GM21825 (cell line): ENCODE measurements around the gene ZAR1L.

ENCODE experiments used
- ATAC-seq: cut with Tn5 transposase; IDR thresholded peaks from one replicate; pipeline ENCODE4 v1.9.1; 2021; ENCODE audit warnings: mild to moderate bottlenecking, moderate library complexity; ENCODE audit not compliant: unreplicated experiment

ZAR1L gene

DNA sequence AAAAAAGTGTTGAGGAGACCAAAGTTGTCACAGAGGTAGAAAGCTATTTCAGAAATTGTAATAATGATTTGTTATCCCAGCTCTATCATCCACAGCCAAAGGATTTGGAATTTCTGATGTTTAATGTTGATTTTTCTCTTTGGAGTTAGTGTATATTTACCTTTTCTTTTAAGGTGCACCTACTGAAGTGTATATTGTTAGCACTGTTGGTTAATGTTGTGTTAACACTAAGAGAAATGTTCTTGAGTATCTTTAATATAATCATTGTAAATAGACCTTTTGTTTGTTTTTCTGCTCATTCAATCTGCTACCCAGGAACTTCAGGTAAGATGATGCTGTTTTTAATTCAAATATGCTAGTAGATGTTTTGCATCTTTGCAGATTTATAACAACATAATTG lies 57.5 kb downstream of the ZAR1L start:
- ATAC-seq, result no peak

DNA sequence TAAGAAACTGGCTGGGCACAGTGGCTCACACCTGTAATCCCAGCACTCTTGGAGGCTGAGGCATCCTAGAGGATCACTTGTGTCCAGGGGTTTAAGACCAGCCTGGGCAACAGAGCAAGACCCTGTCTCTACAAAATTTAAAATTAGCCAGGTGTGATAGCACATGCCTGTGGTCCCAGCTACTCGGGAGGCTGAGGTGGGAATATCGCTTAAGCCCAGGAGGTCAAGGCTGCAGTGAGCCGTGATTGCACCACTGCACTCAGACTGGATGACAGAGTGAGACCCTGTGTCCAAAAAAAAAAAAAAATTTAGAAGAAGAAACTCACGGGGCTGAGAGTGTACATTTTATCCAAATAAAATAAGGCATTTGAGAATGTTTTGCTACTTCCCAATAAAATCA lies 58.9 kb downstream of the ZAR1L start:
- ATAC-seq, result no peak

DNA sequence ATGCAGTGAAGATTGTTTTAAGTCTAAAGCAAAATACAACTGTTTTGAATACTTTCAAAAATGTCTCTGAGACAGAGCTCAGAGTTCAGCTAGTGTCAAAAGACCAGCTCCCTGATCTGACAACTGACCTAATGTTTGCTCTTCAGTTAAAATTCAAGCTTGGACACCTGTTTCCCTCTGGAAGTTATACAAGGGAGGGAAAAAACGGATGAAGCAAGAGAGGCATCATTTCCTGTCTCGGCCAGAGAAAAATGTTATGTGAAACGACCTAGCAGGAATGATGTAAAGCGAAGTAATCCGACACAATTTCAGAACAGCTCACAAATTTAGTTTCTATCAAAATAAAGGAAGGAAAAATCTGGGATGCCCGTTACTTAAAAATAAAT lies 59.4 kb downstream of the ZAR1L start:
- no peak for ATAC-seq

DNA sequence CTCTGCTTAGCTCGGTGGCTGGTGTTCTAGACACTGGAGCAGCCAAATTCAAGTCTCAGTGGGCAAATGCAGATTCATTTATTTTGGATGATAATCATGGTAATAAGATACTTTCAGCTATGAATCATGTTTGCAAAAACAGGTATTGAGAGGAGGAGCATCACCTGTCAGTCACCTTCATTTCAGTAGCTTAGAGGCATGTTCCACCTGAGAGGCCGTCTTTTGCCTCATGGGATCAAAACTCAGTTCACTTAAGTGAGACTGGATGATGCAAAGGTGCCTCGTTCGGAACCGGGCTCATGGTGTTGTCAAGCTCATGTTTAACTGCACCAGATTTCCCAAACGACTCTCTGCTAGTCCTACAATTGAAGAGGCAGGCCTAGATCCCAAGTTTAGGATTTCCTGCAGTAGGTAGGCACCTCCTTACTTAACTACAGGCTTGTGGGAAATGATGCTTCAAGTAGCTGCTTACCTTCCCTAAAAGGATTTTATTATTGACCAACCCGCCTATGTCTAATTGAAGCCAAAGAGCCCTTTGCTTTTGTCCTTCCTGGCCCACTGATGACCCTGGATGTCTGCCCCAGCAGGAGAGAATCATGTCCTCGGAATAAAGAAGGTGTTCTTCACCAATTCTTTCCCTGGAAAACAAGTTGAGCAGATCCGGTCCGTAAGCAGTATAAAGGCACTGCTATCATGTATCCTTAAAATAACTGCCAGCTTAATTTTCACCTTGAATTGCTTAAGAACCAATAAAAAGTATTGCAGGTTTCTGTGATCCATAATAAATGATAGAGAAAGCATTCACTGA lies 60.0 kb downstream of the ZAR1L start:
- no peak for ATAC-seq

GRCh38 chr13:32254416-32254815 lies 60.7 kb downstream of the ZAR1L start:
- no peak for ATAC-seq

DNA sequence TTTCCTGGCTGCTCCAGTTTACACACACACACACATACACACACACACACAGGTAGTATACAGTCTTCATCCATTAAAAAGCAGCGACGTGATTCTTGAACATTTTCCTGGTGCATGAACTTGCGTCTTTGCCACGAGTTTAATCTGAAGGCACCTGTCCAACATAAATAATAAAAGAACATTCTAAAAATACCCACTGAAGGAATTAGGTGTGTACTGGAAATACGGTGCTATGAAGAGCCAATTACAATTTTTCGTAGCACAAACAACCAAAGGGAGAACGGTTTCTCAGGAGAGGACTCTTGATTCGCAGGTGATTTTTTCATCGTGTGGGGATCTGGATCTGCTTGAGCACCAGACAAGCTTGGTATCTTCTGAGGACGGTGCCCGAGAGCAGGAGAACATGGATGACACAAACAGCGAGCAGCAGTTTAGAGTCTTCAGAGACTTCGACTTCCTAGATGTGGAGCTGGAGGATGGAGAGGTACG lies 61.2 kb downstream of the ZAR1L start:
- no peak for ATAC-seq
